ENCODE measurements around the gene PHACTR1. TPM values are rescaled to one million over a fixed set of nuclear protein-coding genes. Genes with fewer than 3 reads are reported as not detected.

The PHACTR1 gene
- total and polyA plus RNA-seq, 4 donors = 0.31 to 1.5 (median 0.79) TPM

DNA sequence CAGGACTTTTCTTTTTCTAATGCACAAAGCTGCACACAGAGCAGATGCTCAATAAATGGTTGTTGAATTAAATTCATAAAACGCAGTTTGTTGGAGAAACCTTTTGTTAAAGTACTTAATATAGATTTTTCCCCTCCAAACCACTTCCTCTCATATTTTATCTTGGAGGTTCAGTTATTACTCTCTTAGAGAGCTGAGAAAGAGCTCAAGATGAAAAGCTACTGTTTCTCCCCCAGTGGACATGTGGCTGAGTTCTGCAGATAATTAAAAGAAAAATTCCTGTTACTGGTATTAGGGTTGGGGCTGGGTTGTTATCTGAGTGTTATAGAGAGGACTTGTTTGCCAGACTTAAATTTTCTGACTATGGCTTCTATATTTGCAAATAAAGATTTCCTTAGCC is 317.7 kb downstream of the PHACTR1 start:
- no peak overlapping the region for H3K4me3 ChIP-seq (ENCODE audit: low read depth in 1 of 3, low read length in 3 of 3)
- no peak overlapping the region for H3K27ac ChIP-seq (ENCODE audit: low read depth in 1 of 2, low read length in 2 of 2)
- H3K9me3 ChIP-seq (ENCODE audit: control insufficient read depth in 4 of 4, low read length in 3 of 4) = no peaks in the 10 kb centered on the region
- no peaks in the 10 kb centered on the region for H3K36me3 ChIP-seq (ENCODE audit: control insufficient read depth in 4 of 4, insufficient read depth in 3 of 4, low read depth in 1 of 4, low read length in 3 of 4)
- H3K4me1 ChIP-seq (ENCODE audit: control insufficient read depth in 4 of 4, insufficient read depth in 4 of 4, low read length in 3 of 4) = no peaks in the 10 kb centered on the region
- WGBS = 0% methylated on average over 1 of the region's 1 CpG
- no peak for DNase-seq (ENCODE audit: low spot score)
- TF ChIP-seq SP1 (IDR thresholded peaks at IDR 0.05) (no peak), FOXA2 (IDR thresholded peaks at IDR 0.05) (no peak), YY1 (IDR thresholded peaks at IDR 0.05) (no peak), HNF4G (IDR thresholded peaks at IDR 0.05) (no peak), TAF1 (conservative IDR thresholded peaks at IDR 0.05) (no peak), RAD21 (IDR thresholded peaks at IDR 0.05) (no peak)
- TF ChIP-seq, protein P1, sequence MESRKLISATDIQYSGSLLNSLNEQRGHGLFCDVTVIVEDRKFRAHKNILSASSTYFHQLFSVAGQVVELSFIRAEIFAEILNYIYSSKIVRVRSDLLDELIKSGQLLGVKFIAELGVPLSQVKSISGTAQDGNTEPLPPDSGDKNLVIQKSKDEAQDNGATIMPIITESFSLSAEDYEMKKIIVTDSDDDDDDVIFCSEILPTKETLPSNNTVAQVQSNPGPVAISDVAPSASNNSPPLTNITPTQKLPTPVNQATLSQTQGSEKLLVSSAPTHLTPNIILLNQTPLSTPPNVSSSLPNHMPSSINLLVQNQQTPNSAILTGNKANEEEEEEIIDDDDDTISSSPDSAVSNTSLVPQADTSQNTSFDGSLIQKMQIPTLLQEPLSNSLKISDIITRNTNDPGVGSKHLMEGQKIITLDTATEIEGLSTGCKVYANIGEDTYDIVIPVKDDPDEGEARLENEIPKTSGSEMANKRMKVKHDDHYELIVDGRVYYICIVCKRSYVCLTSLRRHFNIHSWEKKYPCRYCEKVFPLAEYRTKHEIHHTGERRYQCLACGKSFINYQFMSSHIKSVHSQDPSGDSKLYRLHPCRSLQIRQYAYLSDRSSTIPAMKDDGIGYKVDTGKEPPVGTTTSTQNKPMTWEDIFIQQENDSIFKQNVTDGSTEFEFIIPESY (IDR thresholded peaks at IDR 0.05) = no peak
- TF ChIP-seq, protein P2, sequence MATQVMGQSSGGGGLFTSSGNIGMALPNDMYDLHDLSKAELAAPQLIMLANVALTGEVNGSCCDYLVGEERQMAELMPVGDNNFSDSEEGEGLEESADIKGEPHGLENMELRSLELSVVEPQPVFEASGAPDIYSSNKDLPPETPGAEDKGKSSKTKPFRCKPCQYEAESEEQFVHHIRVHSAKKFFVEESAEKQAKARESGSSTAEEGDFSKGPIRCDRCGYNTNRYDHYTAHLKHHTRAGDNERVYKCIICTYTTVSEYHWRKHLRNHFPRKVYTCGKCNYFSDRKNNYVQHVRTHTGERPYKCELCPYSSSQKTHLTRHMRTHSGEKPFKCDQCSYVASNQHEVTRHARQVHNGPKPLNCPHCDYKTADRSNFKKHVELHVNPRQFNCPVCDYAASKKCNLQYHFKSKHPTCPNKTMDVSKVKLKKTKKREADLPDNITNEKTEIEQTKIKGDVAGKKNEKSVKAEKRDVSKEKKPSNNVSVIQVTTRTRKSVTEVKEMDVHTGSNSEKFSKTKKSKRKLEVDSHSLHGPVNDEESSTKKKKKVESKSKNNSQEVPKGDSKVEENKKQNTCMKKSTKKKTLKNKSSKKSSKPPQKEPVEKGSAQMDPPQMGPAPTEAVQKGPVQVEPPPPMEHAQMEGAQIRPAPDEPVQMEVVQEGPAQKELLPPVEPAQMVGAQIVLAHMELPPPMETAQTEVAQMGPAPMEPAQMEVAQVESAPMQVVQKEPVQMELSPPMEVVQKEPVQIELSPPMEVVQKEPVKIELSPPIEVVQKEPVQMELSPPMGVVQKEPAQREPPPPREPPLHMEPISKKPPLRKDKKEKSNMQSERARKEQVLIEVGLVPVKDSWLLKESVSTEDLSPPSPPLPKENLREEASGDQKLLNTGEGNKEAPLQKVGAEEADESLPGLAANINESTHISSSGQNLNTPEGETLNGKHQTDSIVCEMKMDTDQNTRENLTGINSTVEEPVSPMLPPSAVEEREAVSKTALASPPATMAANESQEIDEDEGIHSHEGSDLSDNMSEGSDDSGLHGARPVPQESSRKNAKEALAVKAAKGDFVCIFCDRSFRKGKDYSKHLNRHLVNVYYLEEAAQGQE (IDR thresholded peaks at IDR 0.05) = no peak
- TF ChIP-seq, protein P3, sequence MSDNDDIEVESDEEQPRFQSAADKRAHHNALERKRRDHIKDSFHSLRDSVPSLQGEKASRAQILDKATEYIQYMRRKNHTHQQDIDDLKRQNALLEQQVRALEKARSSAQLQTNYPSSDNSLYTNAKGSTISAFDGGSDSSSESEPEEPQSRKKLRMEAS (IDR thresholded peaks at IDR 0.05) = no peak
- H3K9ac ChIP-seq (ENCODE audit: low read depth in 1 of 2, low read length in 2 of 2) = no peak overlapping the region
- H3K27me3 ChIP-seq (ENCODE audit: control insufficient read depth in 4 of 4, insufficient read depth in 4 of 4, low read length in 3 of 4) = peaks cover 0 to 10% (median 0%) of the 10 kb centered on the region in 4 donors

DNA sequence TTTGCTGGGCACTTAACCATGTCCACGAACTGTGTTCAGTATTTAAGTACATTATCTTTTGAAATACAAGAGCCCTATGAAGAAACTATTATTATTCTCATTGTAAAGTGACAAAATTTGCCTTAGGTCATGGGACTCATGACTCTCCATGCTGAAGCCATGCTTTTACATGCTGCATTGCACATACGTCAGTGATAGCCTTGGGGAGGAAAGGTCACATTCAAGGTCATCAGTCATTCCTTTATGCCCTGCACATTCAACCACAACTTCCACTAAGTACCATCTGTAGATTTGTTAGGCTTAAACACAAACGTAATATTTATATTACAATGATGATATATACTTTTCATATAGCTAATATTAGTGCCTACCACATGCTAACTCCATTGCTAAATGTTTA is 319.0 kb downstream of the PHACTR1 start:
- no peak overlapping the region for H3K4me3 ChIP-seq (ENCODE audit: low read depth in 1 of 3, low read length in 3 of 3)
- no peak for DNase-seq (ENCODE audit: low spot score)
- TF ChIP-seq RAD21 (IDR thresholded peaks at IDR 0.05) (no peak), EGR1 (IDR thresholded peaks at IDR 0.05; ENCODE audit: low read depth in 2 of 2) (no peak), SP1 (IDR thresholded peaks at IDR 0.05) (no peak), FOXA1 (IDR thresholded peaks at IDR 0.05) (no peak), GABPA (IDR thresholded peaks at IDR 0.05 in 1 of 2, conservative IDR thresholded peaks at IDR 0.05 in 1 of 2) (no peak), HNF4G (IDR thresholded peaks at IDR 0.05) (no peak), JUND (IDR thresholded peaks at IDR 0.05) (no peak), RXRA (IDR thresholded peaks at IDR 0.05) (no peak), TAF1 (conservative IDR thresholded peaks at IDR 0.05) (no peak), FOXA2 (IDR thresholded peaks at IDR 0.05) (no peak)
- TF ChIP-seq, protein P4, sequence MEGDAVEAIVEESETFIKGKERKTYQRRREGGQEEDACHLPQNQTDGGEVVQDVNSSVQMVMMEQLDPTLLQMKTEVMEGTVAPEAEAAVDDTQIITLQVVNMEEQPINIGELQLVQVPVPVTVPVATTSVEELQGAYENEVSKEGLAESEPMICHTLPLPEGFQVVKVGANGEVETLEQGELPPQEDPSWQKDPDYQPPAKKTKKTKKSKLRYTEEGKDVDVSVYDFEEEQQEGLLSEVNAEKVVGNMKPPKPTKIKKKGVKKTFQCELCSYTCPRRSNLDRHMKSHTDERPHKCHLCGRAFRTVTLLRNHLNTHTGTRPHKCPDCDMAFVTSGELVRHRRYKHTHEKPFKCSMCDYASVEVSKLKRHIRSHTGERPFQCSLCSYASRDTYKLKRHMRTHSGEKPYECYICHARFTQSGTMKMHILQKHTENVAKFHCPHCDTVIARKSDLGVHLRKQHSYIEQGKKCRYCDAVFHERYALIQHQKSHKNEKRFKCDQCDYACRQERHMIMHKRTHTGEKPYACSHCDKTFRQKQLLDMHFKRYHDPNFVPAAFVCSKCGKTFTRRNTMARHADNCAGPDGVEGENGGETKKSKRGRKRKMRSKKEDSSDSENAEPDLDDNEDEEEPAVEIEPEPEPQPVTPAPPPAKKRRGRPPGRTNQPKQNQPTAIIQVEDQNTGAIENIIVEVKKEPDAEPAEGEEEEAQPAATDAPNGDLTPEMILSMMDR (IDR thresholded peaks at IDR 0.05; ENCODE audit: low read depth, low read length, missing input control) = no peak
- TF ChIP-seq, protein P3 (IDR thresholded peaks at IDR 0.05) = no peak
- TF ChIP-seq, protein P5, sequence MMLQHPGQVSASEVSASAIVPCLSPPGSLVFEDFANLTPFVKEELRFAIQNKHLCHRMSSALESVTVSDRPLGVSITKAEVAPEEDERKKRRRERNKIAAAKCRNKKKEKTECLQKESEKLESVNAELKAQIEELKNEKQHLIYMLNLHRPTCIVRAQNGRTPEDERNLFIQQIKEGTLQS (IDR thresholded peaks at IDR 0.05) = no peak
- no peak overlapping the region for H3K27ac ChIP-seq (ENCODE audit: low read depth in 1 of 2, low read length in 2 of 2)
- no peak overlapping the region for H3K9ac ChIP-seq (ENCODE audit: low read depth in 1 of 2, low read length in 2 of 2)
- H3K4me1 ChIP-seq (ENCODE audit: control insufficient read depth in 4 of 4, insufficient read depth in 4 of 4, low read length in 3 of 4) = no peaks in the 10 kb centered on the region
- no peaks in the 10 kb centered on the region for H3K9me3 ChIP-seq (ENCODE audit: control insufficient read depth in 4 of 4, low read length in 3 of 4)
- H3K36me3 ChIP-seq (ENCODE audit: control insufficient read depth in 4 of 4, insufficient read depth in 3 of 4, low read depth in 1 of 4, low read length in 3 of 4) = no peaks in the 10 kb centered on the region
- WGBS = 68% methylated on average over 3 of the region's 3 CpGs
- H3K27me3 ChIP-seq (ENCODE audit: control insufficient read depth in 4 of 4, insufficient read depth in 4 of 4, low read length in 3 of 4) = peaks cover 0 to 6% (median 0%) of the 10 kb centered on the region in 4 donors

Data from liver (tissue), 9 donors.